HG03342 (cell line): Measurements from ENCODE around the gene MPHOSPH10.
"Not testable (repeated sequence)": the region's sequence is repeated elsewhere in the genome, so short reads cannot be mapped to it uniquely, and the experiment has no call there.

Source experiments
- ATAC-seq: cut with Tn5 transposase; IDR thresholded peaks from one replicate; pipeline ENCODE4 v1.9.1; 2021; ENCODE audit warnings: mild to moderate bottlenecking, moderate library complexity; ENCODE audit not compliant: unreplicated experiment

MPHOSPH10 gene

DNA sequence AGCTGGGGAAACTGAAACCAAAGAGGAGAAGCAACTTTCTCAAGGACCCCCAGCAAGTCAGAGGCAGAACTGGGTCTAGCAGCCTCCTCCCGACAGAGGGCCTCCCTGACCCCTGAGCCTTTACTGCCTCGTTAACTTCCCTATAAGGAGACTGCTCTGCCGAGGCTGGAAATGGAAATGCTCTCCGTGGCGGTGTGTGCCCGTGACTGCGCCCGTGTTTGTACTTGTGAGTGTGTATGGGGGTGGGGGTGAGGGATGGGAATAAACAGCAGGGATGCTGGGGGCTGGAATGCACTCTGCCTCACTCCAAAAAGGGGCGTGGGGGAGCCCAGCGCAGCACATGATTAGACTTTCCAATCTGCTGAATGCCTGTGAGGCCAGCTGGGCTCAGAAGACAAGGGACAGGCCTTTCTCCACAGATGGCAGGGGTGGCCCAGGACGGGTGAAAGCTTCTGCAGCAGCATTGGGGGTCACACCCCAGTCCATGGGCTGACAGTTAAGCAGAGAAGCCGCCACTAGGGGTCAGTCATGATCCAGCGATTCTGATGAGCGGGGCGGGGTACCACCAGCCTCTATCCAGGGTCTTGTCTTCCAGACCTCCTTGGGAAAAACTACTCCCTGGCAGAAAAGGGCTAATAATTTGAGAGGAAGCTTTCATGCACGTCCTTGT, 26.8 kb downstream of the MPHOSPH10 start:
- ATAC-seq = no peak

- ATAC-seq = no peak
These were observed 36.4 kb downstream of the MPHOSPH10 start for GRCh38 chr2:71166812-71167211.

DNA sequence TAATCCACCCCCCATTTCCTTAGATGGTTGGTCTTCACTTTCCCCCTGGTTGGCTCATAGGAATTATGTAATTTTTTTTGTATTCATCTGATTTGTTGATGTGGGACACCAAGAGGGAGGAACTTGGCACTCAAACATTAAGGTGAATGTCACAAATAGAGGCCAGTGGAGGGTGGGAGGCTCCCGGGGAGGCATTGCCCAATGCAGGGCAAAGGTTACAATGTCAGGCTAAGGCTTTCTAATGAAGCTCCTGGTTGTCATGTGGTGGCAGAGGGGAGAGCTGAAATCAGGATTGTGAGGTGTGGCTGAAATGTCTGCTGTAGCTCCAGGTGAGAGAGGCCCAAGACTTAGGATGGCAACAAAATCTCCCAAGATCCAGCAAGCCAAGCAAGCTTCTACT, 42.7 kb downstream of the MPHOSPH10 start:
- no peak for ATAC-seq

GRCh38 chr2:71174207-71174606, 43.8 kb downstream of the MPHOSPH10 start:
- no peak for ATAC-seq

GRCh38 chr2:71178836-71179235, 48.4 kb downstream of the MPHOSPH10 start:
- ATAC-seq = not testable (repeated sequence)

GRCh38 chr2:71181316-71181715, 50.9 kb downstream of the MPHOSPH10 start:
- ATAC-seq = no peak

DNA sequence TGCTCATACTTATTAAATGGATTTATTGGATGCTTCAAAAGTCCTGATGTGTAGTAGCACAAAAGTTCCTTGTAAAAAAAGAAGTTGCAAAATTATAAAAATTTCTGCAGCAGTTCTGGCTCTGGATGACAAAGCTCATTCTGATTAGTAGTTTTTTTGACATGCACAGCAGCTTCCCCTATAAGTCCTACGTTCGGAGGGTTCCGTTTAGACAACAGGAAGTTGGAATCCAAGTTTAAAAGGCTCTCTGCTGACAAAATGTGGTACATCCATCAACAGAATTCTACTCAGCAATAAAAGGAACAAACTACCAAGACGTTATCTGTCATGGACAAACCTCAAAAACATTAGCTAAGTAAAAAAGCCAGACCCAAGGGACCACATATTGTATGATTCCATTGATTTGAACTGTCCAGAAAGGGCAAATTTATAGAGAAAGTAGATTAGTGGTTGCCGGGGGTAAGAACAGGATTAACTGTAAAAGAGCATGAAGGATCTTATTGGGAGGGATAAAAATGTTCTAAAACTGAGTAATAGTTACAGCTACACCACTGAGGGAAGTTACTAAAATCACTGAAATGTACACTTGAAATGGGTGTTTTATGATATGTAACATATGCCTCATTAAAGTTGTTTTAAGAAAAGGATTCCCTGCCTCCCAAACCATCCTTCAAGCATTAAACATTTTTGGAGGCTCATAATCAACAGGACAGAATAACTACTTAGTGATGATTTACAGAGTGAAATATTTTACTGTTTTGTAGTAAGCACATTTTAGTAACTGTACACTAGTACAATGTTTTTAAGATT, 53.1 kb downstream of the MPHOSPH10 start:
- not testable (repeated sequence) for ATAC-seq

DNA sequence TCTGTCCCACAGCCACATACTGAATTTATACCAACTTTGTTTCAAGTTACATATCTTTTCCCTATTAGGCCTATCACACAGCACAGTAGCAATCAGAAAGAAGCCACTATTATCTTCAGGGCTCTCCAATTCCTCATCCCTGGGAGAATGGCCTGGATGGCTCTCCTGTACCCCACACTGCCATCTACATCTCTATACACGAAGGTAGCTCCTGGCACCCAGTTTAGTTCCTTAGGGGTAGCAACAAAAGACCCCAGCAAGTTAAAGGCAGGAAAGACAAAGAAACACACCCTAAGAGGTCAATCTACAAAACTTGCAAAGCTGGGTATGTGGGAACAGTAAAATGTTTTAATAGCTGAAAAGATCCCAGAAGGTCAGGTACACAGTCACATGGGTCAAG, 56.5 kb downstream of the MPHOSPH10 start:
- ATAC-seq = no peak

GRCh38 chr2:71187589-71187988, 57.2 kb downstream of the MPHOSPH10 start:
- no peak for ATAC-seq

GRCh38 chr2:71190656-71191569, 60.5 kb downstream of the MPHOSPH10 start:
- no peak for ATAC-seq

DNA sequence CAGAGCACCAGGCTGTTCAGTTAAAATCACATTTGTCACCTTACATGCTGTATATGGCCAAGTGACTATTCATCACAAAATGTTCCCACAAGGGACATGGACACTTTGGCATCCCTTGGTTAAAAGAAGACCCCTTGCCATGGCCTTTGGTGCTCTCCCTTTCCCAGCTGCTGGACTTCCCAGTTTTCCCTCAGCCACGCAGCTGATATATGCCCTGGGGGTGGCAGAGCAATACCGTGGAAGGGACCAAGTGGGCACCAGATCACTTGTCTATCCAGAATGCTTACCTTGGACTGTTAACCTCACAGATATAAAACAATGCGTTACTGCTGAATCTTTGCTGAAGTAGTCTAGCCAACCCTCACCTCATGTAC, 61.1 kb downstream of the MPHOSPH10 start:
- ATAC-seq = no peak
